ENCODE results near the gene SCAPER.
"Not testable (repeated sequence)": the region's sequence is repeated elsewhere in the genome, so short reads cannot be mapped to it uniquely, and the experiment has no call there.

Gene SCAPER

DNA sequence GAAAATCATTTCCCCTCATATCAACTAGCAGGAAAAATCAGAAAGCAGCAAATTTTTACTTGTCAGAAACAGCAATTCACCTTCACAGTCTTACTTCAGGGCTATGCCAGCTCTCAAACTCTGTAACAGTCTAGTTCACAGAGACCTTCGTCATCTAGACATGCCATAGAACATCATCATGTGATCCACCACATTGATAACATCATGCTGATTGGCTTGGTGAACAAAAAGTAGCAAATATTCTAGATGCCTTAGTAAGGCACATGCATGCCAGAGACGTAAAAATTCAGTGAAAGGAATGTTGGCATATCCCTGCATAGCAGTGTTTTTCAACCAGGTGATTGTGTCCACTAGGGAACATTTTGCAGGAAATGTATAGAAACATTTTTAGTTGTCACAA is 8.6 kb upstream of the SCAPER start:
- no peak for DNase-seq (ENCODE audit: low read depth, low spot score)

- no peak for DNase-seq (ENCODE audit: low read depth, low spot score)
Measured at GRCh38 chr15:76912430-76912829, 7.3 kb upstream of the SCAPER start.

GRCh38 chr15:76905855-76906254 is 715 bp upstream of the SCAPER start:
- no peak for DNase-seq (ENCODE audit: low read depth, low spot score)

DNA sequence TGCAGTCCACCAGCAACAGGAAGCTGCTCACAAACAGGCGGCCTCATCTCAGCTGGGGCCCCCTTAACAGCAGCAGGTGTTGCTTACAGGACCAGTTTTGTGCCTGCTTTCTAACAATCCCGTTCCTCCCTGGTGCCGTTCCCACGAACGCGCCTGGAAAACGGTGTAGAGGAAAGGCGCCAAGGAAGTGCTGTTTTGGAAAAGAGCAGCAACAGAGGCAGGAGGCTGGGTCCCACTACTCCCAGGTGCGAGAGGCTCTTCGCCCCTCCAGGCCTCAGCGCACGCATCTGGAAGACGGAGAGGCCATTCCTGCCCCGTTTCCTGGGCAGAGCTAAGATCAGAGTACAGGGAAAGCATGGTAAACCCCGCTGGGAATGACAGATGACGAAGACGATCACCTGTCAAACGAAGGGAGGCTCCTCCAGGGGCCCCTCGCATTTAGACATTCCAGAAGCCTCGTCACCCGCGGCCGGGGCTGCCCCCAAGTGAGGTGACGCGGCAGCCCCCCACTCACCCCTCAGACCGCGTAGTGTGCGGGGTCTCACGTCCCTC is 603 bp downstream of the SCAPER start:
- no peak for DNase-seq (ENCODE audit: low read depth, low spot score)

DNA sequence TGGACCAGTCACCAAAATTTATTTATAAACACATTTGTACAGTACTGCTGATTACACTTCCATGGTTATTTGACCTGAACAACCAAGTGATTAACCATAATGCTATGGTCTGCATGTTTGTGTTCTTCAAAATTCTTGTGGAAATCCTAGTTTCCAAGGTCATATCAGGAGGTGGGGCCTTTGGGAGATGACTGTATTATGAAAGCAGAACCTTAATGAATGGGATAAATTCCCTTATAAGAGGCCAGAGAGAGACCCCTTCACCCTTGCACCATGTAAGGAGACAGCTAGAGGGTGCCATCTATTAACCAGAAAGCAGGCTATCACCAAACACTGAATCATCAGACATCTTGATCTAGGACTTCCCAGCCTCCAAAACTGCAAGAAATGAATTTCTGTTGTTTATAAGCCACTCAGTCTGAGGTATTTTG is 1.9 kb downstream of the SCAPER start:
- DNase-seq (ENCODE audit: low read depth, low spot score), result no peak

GRCh38 chr15:76901965-76902364 is 3.2 kb downstream of the SCAPER start:
- DNase-seq (ENCODE audit: low read depth, low spot score), result no peak

DNA sequence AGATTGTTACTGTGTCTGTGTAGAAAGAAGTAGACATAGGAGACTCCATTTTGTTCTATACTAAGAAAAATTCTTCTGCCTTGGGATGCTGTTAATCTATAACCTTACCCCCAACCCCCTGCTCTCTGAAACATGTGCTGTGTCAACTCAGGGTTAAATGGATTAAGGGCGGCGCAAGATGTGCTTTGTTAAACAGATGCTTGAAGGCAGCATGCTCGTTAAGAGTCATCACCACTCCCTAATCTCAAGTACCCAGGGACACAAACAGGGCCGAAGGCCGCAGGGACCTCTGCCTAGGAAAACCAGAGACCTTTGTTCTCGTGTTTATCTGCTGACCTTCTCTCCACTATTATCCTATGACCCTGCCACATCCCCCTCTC is 5.2 kb downstream of the SCAPER start:
- DNase-seq (ENCODE audit: low read depth, low spot score), result not testable (repeated sequence)

GRCh38 chr15:76899176-76899930 is 5.8 kb downstream of the SCAPER start:
- DNase-seq (ENCODE audit: low read depth, low spot score), result not testable (repeated sequence)

DNA sequence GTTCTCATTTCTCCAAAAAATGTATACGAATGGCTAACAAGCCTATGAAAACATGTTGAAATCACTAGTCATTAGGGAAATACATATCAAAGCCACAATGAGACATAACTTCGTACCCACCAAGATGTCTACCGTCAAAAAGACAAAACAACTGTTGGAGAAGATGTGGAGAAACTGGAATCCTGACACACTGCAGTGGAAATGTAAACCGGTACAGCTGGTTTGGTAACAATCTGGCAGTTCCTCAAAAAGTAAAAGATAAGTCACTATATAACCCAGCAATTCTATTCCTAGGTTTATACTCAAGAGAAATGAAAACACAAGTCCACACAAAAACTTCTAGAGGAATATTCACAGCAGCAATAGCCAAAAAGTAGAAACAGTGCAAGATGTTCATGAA is 7.0 kb downstream of the SCAPER start:
- DNase-seq (ENCODE audit: low read depth, low spot score), result no peak

- DNase-seq (ENCODE audit: low read depth, low spot score), result no peak
Measured at GRCh38 chr15:76894174-76894573, 11.0 kb downstream of the SCAPER start.

GRCh38 chr15:76892836-76893235 is 12.3 kb downstream of the SCAPER start:
- DNase-seq (ENCODE audit: low read depth, low spot score), result not testable (repeated sequence)

DNA sequence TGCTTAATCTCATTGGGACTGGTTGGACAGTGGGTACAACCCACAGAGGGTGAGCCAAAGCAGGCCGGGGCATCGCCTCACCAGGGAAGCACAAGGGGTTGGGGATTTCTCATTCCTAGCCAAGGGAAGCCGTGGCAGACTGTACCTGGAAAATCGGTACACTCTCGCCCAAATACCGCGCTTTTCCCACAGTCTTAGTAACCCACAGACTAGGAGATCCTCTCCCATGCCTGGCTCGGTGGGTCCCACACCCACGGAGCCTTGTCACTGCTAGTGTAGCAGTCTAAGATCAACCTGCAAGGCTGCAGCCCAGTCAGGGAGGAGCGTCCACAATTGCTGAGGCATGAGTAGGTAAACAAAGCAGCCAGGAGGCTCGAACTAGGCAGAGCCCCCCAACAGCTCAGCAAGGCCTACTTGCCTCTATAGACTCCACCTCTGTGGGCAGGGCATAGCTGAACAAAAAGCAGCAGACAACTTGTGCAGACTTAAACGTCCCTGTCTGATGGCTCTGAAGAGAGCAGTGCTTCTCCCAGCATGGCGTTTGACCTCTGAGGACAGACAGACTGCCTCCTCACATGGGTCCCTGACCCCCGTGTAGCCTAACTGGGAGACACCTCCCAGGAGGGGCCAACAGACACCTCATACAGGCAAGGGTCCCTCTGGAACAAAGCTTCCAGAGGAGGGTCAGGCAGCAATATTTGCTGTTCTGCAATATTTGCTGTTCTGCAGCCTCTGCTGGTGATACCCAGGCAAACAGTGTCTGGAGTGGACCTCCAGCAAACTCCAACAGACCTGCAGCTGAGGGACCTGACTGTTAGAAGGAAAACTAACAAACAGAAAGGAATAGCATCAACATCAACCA is 17.6 kb downstream of the SCAPER start:
- DNase-seq (ENCODE audit: low read depth, low spot score), result not testable (repeated sequence)

GRCh38 chr15:76885212-76885611 is 19.9 kb downstream of the SCAPER start:
- no peak for DNase-seq (ENCODE audit: low read depth, low spot score)

DNA sequence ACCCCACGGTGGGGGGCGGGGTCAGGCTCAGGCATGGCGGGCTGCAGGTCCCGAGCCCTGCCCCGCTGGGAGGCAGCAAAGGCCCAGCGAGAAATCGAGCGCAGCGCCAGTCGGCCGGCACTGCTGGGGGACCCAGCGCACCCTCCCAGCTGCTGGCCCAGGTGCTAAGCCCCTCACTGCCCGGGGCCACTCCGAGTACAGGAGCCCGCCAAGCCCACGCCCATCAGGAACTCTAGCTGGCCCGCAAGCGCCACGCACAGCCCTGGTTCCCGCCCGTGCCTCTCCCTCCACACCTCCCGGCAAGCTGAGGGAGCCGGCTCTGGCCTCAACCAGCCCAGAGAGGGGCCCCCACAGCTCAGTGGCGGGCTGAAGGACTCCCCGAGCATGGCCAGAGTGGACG is 29.2 kb downstream of the SCAPER start:
- no peak for DNase-seq (ENCODE audit: low read depth, low spot score)

GRCh38 chr15:76873066-76873465 is 32.1 kb downstream of the SCAPER start:
- not testable (repeated sequence) for DNase-seq (ENCODE audit: low read depth, low spot score)

- DNase-seq (ENCODE audit: low read depth, low spot score), result no peak
Measured at GRCh38 chr15:76871930-76872329, 33.2 kb downstream of the SCAPER start.

DNA sequence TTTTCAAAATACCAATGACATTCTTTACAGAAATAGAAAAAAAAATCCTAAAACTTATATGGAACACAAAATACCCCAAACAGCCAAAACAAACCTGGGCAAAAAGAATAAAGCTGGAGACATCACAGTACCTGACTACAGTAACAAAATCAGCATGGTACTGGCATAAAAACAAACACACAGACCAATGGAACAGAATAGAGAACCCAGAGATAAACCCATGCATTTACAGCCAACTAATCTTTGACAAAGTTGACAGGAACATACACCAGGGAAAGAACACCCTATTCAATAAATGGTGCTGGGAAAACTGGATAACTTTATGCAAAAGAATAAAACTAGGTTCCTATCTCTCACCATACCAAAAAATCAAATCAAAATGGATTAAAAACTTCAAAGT is 36.4 kb downstream of the SCAPER start:
- no peak for DNase-seq (ENCODE audit: low read depth, low spot score)

GRCh38 chr15:76866716-76867321 is 38.3 kb downstream of the SCAPER start:
- DNase-seq (ENCODE audit: low read depth, low spot score), result no peak

DNA sequence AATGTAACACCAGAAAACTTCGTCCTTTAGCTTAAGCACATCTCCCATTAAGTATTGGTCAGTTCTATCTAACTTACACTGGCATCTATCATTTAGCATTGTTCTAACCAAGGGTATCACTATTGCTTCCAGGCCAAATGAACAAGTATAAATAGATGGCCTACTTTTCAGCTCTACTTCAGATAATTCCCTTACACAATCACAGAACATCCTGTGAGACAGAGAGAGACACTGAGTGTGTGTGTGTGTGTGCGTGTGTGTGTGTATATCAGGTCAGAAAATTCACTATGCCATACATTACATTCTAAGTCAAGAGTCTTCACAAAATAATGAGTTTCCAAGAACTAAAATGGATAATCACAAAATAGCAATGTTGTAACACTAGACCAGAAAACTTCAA is 39.1 kb downstream of the SCAPER start:
- DNase-seq (ENCODE audit: low read depth, low spot score), result no peak

DNA sequence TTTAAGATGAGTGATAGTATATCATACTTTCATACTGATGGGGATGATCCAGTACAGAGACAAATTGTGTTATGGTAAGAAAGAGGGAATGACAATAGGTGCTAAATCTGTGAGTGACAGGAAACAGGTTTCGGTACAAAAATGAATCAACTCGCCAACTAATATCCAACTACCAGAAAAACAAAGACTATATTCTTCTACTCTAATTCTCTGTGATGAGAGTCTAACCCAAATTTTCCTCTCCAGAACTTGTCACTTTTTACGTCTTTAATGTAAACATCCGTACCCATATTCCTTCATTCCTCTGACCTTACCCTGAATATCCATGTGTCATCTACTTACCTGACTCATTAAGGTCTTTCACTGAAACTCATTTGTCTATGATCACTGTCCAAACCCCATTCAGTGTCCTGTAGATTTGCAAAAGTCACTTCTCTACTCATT is 39.6 kb downstream of the SCAPER start:
- DNase-seq (ENCODE audit: low read depth, low spot score), result no peak

- DNase-seq (ENCODE audit: low read depth, low spot score), result no peak
Measured at GRCh38 chr15:76864586-76864985, 40.6 kb downstream of the SCAPER start.

- no peak for DNase-seq (ENCODE audit: low read depth, low spot score)
Measured at GRCh38 chr15:76863693-76864092, 41.4 kb downstream of the SCAPER start.
